Endothelial cell of umbilical vein (primary cell): ENCODE results near the gene WDPCP. TPM values are rescaled to one million over a fixed set of nuclear protein-coding genes. Genes with fewer than 3 reads are reported as not detected.

Experiments used
- BruUV-seq: library from RNA; stranded (reverse); fragments of 400-500 nt; replicated peaks from 2 replicates; lab custom pipeline; 2021; lab: Mats Ljungman, UMichigan
- CTCF ChIA-PET: fragments of 300-600, 350-600 bp; sonication (Branson Sonifier 250); formaldehyde crosslinking; loops from one replicate; lab custom pipeline; 2021; ENCODE audit warnings: antibody characterized with exemption, inconsistent platforms; lab: Charles Lee
- POLR2A ChIA-PET: fragments of 300-600, 350-600 bp; sonication (Branson Sonifier 250); formaldehyde crosslinking; loops from one replicate; lab custom pipeline; 2021; ENCODE audit warnings: antibody characterized with exemption, inconsistent platforms; lab: Charles Lee
- DNase-seq: peaks from one replicate; pipeline ENCODE4 v3.0.0-alpha.2; 2011; ENCODE audit warnings: low read depth, low spot score
- FAIRE-seq: peaks from 2 replicates; lab custom pipeline; 2011; peaks lifted over from hg19 to GRCh38; lab: Jason Lieb, UNC
- H2AFZ ChIP-seq: 2 replicates; pipeline ENCODE4 v1.6.0; 2012; ENCODE audit warnings: low read depth, low read length, control low read depth, inconsistent platforms
- H3K27ac ChIP-seq: 2 replicates; pipeline ENCODE4 v1.5.1; 2011; ENCODE audit warnings: low read depth, mild to moderate bottlenecking, control low read depth, low read length, moderate library complexity; ENCODE audit not compliant: insufficient read depth
- H3K27me3 ChIP-seq, 2 experiments: 2 replicates each; pipeline versions ENCODE4 v1.6.0 to v1.6.1; 2011; ENCODE audit warnings: low read length in 2 of 2, mixed read lengths in 1 of 2; ENCODE audit not compliant: control insufficient read depth in 2 of 2, insufficient read depth in 2 of 2
- H3K36me3 ChIP-seq, 2 experiments: 2 replicates in 1 of 2; 3 replicates in 1 of 2; pipeline ENCODE4 v1.5.1; 2011; ENCODE audit warnings: low read length in 2 of 2, mild to moderate bottlenecking in 1 of 2, moderate library complexity in 1 of 2; ENCODE audit not compliant: control insufficient read depth in 2 of 2, insufficient read depth in 2 of 2; ENCODE audit errors: extremely low read depth in 1 of 2
- H3K4me1 ChIP-seq: 3 replicates; pipeline ENCODE4 v1.5.1; 2011; ENCODE audit warnings: mild to moderate bottlenecking, low read length; ENCODE audit not compliant: control insufficient read depth, insufficient read depth; ENCODE audit errors: extremely low read depth
- H3K4me2 ChIP-seq: 2 replicates; pipeline ENCODE4 v1.6.1; 2011; ENCODE audit warnings: low read length, control low read depth, mixed read lengths; ENCODE audit not compliant: insufficient read depth
- H3K4me3 ChIP-seq, 3 experiments: fragments of 200-600 bp in 1 of 3; sonication (generic), shearing (Covaris generic) in 1 of 3; replicated peaks in 1 of 3; 2 replicates each; pipeline ENCODE4 v1.5.1; 2011 to 2016; ENCODE audit warnings: control low read depth in 3 of 3, low read length in 3 of 3, mild to moderate bottlenecking in 2 of 3, inconsistent platforms in 1 of 3, low read depth in 1 of 3, moderate library complexity in 1 of 3; ENCODE audit not compliant: insufficient read depth in 1 of 3
- H3K79me2 ChIP-seq: 2 replicates; pipeline ENCODE4 v1.6.0; 2012; ENCODE audit warnings: low read length, inconsistent platforms; ENCODE audit not compliant: control insufficient read depth, insufficient read depth
- H3K9ac ChIP-seq: replicated peaks from 2 replicates; pipeline ENCODE3; 2011; ENCODE audit warnings: low read length, control low read depth; ENCODE audit not compliant: insufficient read depth; ENCODE audit errors: extremely low read depth
- H3K9me1 ChIP-seq: replicated peaks from 3 replicates; pipeline ENCODE4 v1.6.0; 2011; ENCODE audit warnings: mild to moderate bottlenecking, low read length; ENCODE audit not compliant: control insufficient read depth, insufficient read depth; ENCODE audit errors: extremely low read depth
- H3K9me3 ChIP-seq: replicated peaks from 2 replicates; pipeline ENCODE4 v1.5.1; 2012; ENCODE audit warnings: low read length, inconsistent platforms; ENCODE audit not compliant: control insufficient read depth, insufficient read depth
- H4K20me1 ChIP-seq: replicated peaks from 2 replicates; pipeline ENCODE3; 2011; ENCODE audit warnings: mild to moderate bottlenecking, low read length; ENCODE audit not compliant: control insufficient read depth, insufficient read depth; ENCODE audit errors: extremely low read depth
- CTCF ChIP-seq, 2 donors: IDR thresholded peaks; 1 replicate in 1 of 2; 2 replicates in 1 of 2; pipeline ENCODE4 v1.5.1; 2011; ENCODE audit warnings: low read length in 2 of 2, mild to moderate bottlenecking in 2 of 2, moderate library complexity in 2 of 2, control low read depth in 1 of 2, inconsistent platforms in 1 of 2, low read depth in 1 of 2; ENCODE audit not compliant: insufficient read depth in 1 of 2; ENCODE audit errors: extremely low read depth in 1 of 2
- EZH2 ChIP-seq: IDR thresholded peaks from 2 replicates; pipeline ENCODE4 v1.6.1; 2012; ENCODE audit warnings: borderline replicate concordance, low read depth, mild to moderate bottlenecking, moderate library complexity, low read length, inconsistent platforms; ENCODE audit not compliant: severe bottlenecking
- FOS ChIP-seq: IDR thresholded peaks from 2 replicates; pipeline ENCODE4 v1.6.1; 2011; ENCODE audit warnings: mild to moderate bottlenecking, low read length, moderate library complexity, borderline replicate concordance; ENCODE audit not compliant: insufficient read depth
- GATA2 ChIP-seq: IDR thresholded peaks from 2 replicates; pipeline ENCODE4 v1.7.0; 2011; ENCODE audit warnings: low read depth, mild to moderate bottlenecking, moderate library complexity, mixed read lengths, low read length; ENCODE audit not compliant: insufficient read length, insufficient read depth
- JUN ChIP-seq: IDR thresholded peaks from 2 replicates; pipeline ENCODE4 v1.6.1; 2011; ENCODE audit warnings: borderline replicate concordance, low read depth; ENCODE audit not compliant: insufficient read length, insufficient read depth
- MAX ChIP-seq: IDR thresholded peaks from 2 replicates; pipeline ENCODE4 v1.6.1; 2011; ENCODE audit not compliant: insufficient read depth, insufficient read length
- MYC ChIP-seq: IDR thresholded peaks from one replicate; pipeline ENCODE4 v1.6.1; 2011; ENCODE audit warnings: mild to moderate bottlenecking, low read depth, low read length
- POLR2A ChIP-seq: IDR thresholded peaks from 2 replicates; pipeline ENCODE4 v1.6.1; 2012; ENCODE audit warnings: low read depth, mild to moderate bottlenecking, control low read depth, low read length
- POLR2AphosphoS5 ChIP-seq: IDR thresholded peaks from 2 replicates; pipeline ENCODE4 v1.6.1; 2012; ENCODE audit warnings: low read depth, mild to moderate bottlenecking, control low read depth, low read length, moderate library complexity; ENCODE audit not compliant: insufficient read depth
- dilution Hi-C: fragments of 300-500 bp; cut with MboI; formaldehyde crosslinking; loops from one replicate; pipeline ENCODE4 v1.15.0; 2019; ENCODE audit warnings: low sequenced_read_pairs; ENCODE audit not compliant: extremely low pct_ligation_motif_present
- intact Hi-C: fragments of 100-400 bp; cut with micrococcal nuclease; formaldehyde crosslinking; loops from one replicate; pipeline ENCODE4 v1.10.0; 2022
- polyA plus RNA-seq, 4 experiments: library from polyadenylated mRNA; depleted of rRNA in 3 of 4; stranded (reverse) in 3 of 4; unstranded in 1 of 4; fragments of >200 nt; gene quantifications; 2 replicates each; pipeline versions ENCODE4 v1.2.1 to v1.2.3, GENCODE V29; 2011 to 2012; ENCODE audit warnings: missing spikeins in 1 of 4
- total RNA-seq: library from RNA; stranded (reverse); gene quantifications from 2 replicates; pipeline ENCODE4 v1.2.3, GENCODE V29; 2021

The WDPCP gene
- total and polyA plus RNA-seq, 2 donors (not counting 3 experiments of a cell fraction or from before 2014, with no cell fraction given): 4.0 to 8.8 TPM

GRCh38 chr2:63591566-63592175, 3.4 kb upstream of the WDPCP start:
- Histone ChIP-seq H3K27me3 (no peaks in the 10 kb centered on the region), H3K79me2 (peaks cover 47% of the 10 kb centered on the region), H3K9me3 (no peaks in the 10 kb centered on the region), H4K20me1 (no peaks in the 10 kb centered on the region), H2AFZ (no peak overlapping the region), H3K4me2 (no peak overlapping the region), H3K27ac (no peak overlapping the region), H3K4me3 (no peak overlapping the region), H3K9ac (no peak overlapping the region), H3K9me1 (no peaks in the 10 kb centered on the region), H3K4me1 (peaks cover 18% of the 10 kb centered on the region), H3K36me3 (peaks cover 0 to 14% of the 10 kb centered on the region in 2 experiments)
- intact Hi-C loops: no loop called here
- ChIA-PET POLR2A (interaction anchor here (0.6 kb wide), 1 partner anchor 1698 kb away, joined by 3 read pairs; no protein-coding TSS in a partner anchor), CTCF (no interaction called here)
- no peak for DNase-seq
- BruUV-seq: no TSS peak
- TF ChIP-seq FOS: no peak
- dilution Hi-C loops: no loop called here
- FAIRE-seq: no peak

- no peak for DNase-seq
- dilution Hi-C loops: no loop called here
Measured at GRCh38 chr2:63590626-63591408, 2.5 kb upstream of the WDPCP start.

More at GRCh38 chr2:63590626-63591408, 2.5 kb upstream of the WDPCP start:
- H3K79me2 ChIP-seq: peaks cover 42% of the 10 kb centered on the region
- no peaks in the 10 kb centered on the region for H3K9me3 ChIP-seq
- H3K9ac ChIP-seq: no peak overlapping the region
- CTCF ChIA-PET: no interaction called here
- H3K36me3 ChIP-seq: peaks cover 0 to 11% of the 10 kb centered on the region in 2 experiments
- H2AFZ ChIP-seq: no peak overlapping the region
- H3K4me1 ChIP-seq: peaks cover 18% of the 10 kb centered on the region
- no peak overlapping the region for H3K27ac ChIP-seq
- TF ChIP-seq FOS: no peak
- no peak for TF ChIP-seq MAX
- no peak for TF ChIP-seq MYC
- TF ChIP-seq POLR2AphosphoS5: no peak
- TF ChIP-seq POLR2A: no peak
- TF ChIP-seq JUN: no peak
- no peak for TF ChIP-seq EZH2
- no peak for TF ChIP-seq GATA2
- no peak for TF ChIP-seq CTCF (IDR thresholded peaks at IDR 0.05; ENCODE audit: extremely low read depth in 1 of 2, insufficient read depth in 1 of 2, low read depth in 1 of 2, low read length in 2 of 2)
- H3K4me2 ChIP-seq: no peak overlapping the region
- H3K4me3 ChIP-seq: no peak overlapping the region
- BruUV-seq: no TSS peak
- POLR2A ChIA-PET: interaction anchor here (0.6 kb wide), 1 partner anchor 1697 kb away, joined by 3 read pairs; no protein-coding TSS in a partner anchor
- intact Hi-C loops: no loop called here
- FAIRE-seq: no peak
- no peaks in the 10 kb centered on the region for H3K27me3 ChIP-seq
- no peaks in the 10 kb centered on the region for H4K20me1 ChIP-seq
- H3K9me1 ChIP-seq: no peaks in the 10 kb centered on the region
